HepG2 (cell line): ENCODE data around the gene TASP1. TPM values are rescaled to one million over a fixed set of nuclear protein-coding genes. Genes with fewer than 3 reads are reported as not detected.

ENCODE experiments used
- ARHGAP35 ChIP-seq: sonication (generic); formaldehyde crosslinking; IDR thresholded peaks from 2 replicates; pipeline ENCODE4 v1.9.0; 2022; ENCODE audit warnings: mild to moderate bottlenecking, inconsistent platforms, moderate library complexity, missing genetic modification reagents, borderline replicate concordance
- CBX2 ChIP-seq, 2 experiments: fragments of 200-600 bp in 1 of 2; sonication (generic); formaldehyde crosslinking in 1 of 2; IDR thresholded peaks; 2 replicates each; pipeline versions ENCODE4 v1.7.0 to v1.8.1; 2018 to 2022; ENCODE audit warnings: low read depth in 2 of 2, low read length in 1 of 2, mild to moderate bottlenecking in 1 of 2, missing genetic modification reagents in 1 of 2
- GFI1 ChIP-seq: sonication (generic); formaldehyde crosslinking; IDR thresholded peaks from 2 replicates; pipeline ENCODE4 v1.5.0; 2020; ENCODE audit warnings: missing genetic modification reagents, mild to moderate bottlenecking, borderline replicate concordance
- HNF4A ChIP-seq: sonication (generic); formaldehyde crosslinking; IDR thresholded peaks from 2 replicates; pipeline ENCODE4 v1.4.0; 2020; ENCODE audit warnings: missing genetic modification reagents
- HOMEZ ChIP-seq: IDR thresholded peaks from 2 replicates; pipeline ENCODE4 v1.6.1; 2016; ENCODE audit warnings: low read depth
- JUN ChIP-seq: sonication (generic); formaldehyde crosslinking; IDR thresholded peaks from 2 replicates; pipeline ENCODE4 v1.4.0; 2020; ENCODE audit warnings: mild to moderate bottlenecking, missing genetic modification reagents
- KAT2B ChIP-seq: fragments of 150-350 bp; IDR thresholded peaks from 2 replicates; pipeline ENCODE4 v1.6.1; 2014; ENCODE audit warnings: low read depth, low read length, borderline replicate concordance
- MYPOP ChIP-seq: sonication (generic); formaldehyde crosslinking; IDR thresholded peaks from 2 replicates; pipeline ENCODE4 v1.8.1; 2023; ENCODE audit warnings: mild to moderate bottlenecking, moderate library complexity, missing genetic modification reagents
- NR2F2 ChIP-seq: IDR thresholded peaks from 2 replicates; pipeline ENCODE4 v1.6.1; 2012; ENCODE audit warnings: low read depth, inconsistent platforms, borderline replicate concordance
- PTBP1 ChIP-seq: fragments of 200-400 bp; formaldehyde crosslinking; IDR thresholded peaks from 2 replicates; pipeline ENCODE4 v1.6.1; 2018; ENCODE audit warnings: low read length, low read depth; ENCODE audit not compliant: poor library complexity, severe bottlenecking
- REPIN1 ChIP-seq: sonication (generic); formaldehyde crosslinking; IDR thresholded peaks from 2 replicates; pipeline ENCODE4 v1.8.0; 2022; ENCODE audit warnings: missing genetic modification reagents, low read depth, mild to moderate bottlenecking, borderline replicate concordance
- SRSF9 ChIP-seq: fragments of 200-400 bp; formaldehyde crosslinking; IDR thresholded peaks from 2 replicates; pipeline ENCODE4 v1.6.1; 2018; ENCODE audit warnings: borderline replicate concordance, mild to moderate bottlenecking, low read depth, low read length; ENCODE audit not compliant: insufficient read depth, poor library complexity, severe bottlenecking
- TOE1 ChIP-seq: sonication (generic); formaldehyde crosslinking; IDR thresholded peaks from 2 replicates; pipeline ENCODE4 v1.4.0; 2020; ENCODE audit warnings: mild to moderate bottlenecking, missing genetic modification reagents
- ZBTB37 ChIP-seq: sonication (generic); formaldehyde crosslinking; IDR thresholded peaks from 2 replicates; pipeline ENCODE4 v1.4.0; 2020; ENCODE audit warnings: mild to moderate bottlenecking, missing genetic modification reagents
- ZBTB8A ChIP-seq: sonication (generic); formaldehyde crosslinking; IDR thresholded peaks from 2 replicates; pipeline ENCODE4 v1.4.0; 2020; ENCODE audit warnings: mild to moderate bottlenecking, low read depth, missing genetic modification reagents, borderline replicate concordance
- ZFP82 ChIP-seq: sonication (generic); formaldehyde crosslinking; IDR thresholded peaks from 2 replicates; pipeline ENCODE4 v1.5.1; 2020; ENCODE audit warnings: mild to moderate bottlenecking, missing genetic modification reagents, borderline replicate concordance
- ZMYM4 ChIP-seq: sonication (generic); formaldehyde crosslinking; IDR thresholded peaks from 2 replicates; pipeline ENCODE4 v1.8.1; 2023; ENCODE audit warnings: mild to moderate bottlenecking, missing genetic modification reagents
- ZNF230 ChIP-seq: sonication (generic); formaldehyde crosslinking; IDR thresholded peaks from 2 replicates; pipeline ENCODE4 v1.4.0; 2020; ENCODE audit warnings: mild to moderate bottlenecking, missing genetic modification reagents
- ZNF263 ChIP-seq: sonication (generic); formaldehyde crosslinking; IDR thresholded peaks from 2 replicates; pipeline ENCODE4 v1.4.0; 2020; ENCODE audit warnings: missing genetic modification reagents
- ZNF317 ChIP-seq: sonication (generic); formaldehyde crosslinking; IDR thresholded peaks from 2 replicates; pipeline ENCODE4 v1.5.0; 2020; ENCODE audit warnings: mild to moderate bottlenecking, missing genetic modification reagents
- ZNF354B ChIP-seq: sonication (generic); formaldehyde crosslinking; IDR thresholded peaks from 2 replicates; pipeline ENCODE4 v1.8.0; 2022; ENCODE audit warnings: mild to moderate bottlenecking, missing genetic modification reagents
- ZNF451 ChIP-seq: sonication (generic); formaldehyde crosslinking; IDR thresholded peaks from 2 replicates; pipeline ENCODE4 v1.5.0; 2020; ENCODE audit warnings: mild to moderate bottlenecking, missing genetic modification reagents
- ZSCAN21 ChIP-seq: sonication (generic); formaldehyde crosslinking; IDR thresholded peaks from 2 replicates; pipeline ENCODE4 v1.8.0; 2022; ENCODE audit warnings: mild to moderate bottlenecking, missing genetic modification reagents, moderate library complexity, borderline replicate concordance
- polyA plus RNA-seq, 8 experiments: library from polyadenylated mRNA; depleted of rRNA in 3 of 8; stranded (reverse) in 7 of 8; unstranded in 1 of 8; fragments of >200 nt; fragmentation: Illumina TruSeq in 4 of 8; extraction: Trizol in 4 of 8; gene quantifications; 2 replicates each; pipeline versions ENCODE4 v1.2.1 to v1.2.3, GENCODE V29; 2011 to 2016; ENCODE audit warnings: low read depth in 4 of 8, missing spikeins in 1 of 8, mixed read lengths in 1 of 8; ENCODE audit not compliant: insufficient read depth in 1 of 8
- total RNA-seq, 5 experiments: library from RNA; depleted of rRNA; stranded (reverse); fragments of >200 nt; fragmentation: Illumina TruSeq; extraction: Trizol; gene quantifications; 2 replicates each; pipeline ENCODE4 v1.2.3, GENCODE V29; 2016; ENCODE audit warnings: low read depth in 1 of 5

TASP1 gene
- total and polyA plus RNA-seq, 2 of the 13 experiments (the other 11 are each of a cell fraction or from before 2014, with no cell fraction given), result 10.0 to 25.2 TPM

GRCh38 chr20:13452470-13453124, 186.1 kb downstream of the TASP1 start (continued):
- TF ChIP-seq HOMEZ (peak; percentile 99), REPIN1 (CRISPR knock-in tag) (0 out of 2 replicates have a peak, but pooled peaks have one; percentile 28), ZFP82 (CRISPR knock-in tag) (no peak), ZBTB8A (CRISPR knock-in tag) (no peak), JUN (CRISPR knock-in tag) (0 out of 2 replicates have a peak, but pooled peaks have one; percentile 23), ZNF317 (CRISPR knock-in tag) (0 out of 2 replicates have a peak, but pooled peaks have one; percentile 32), NR2F2 (peak; percentile 15; the same call in 1 of the 2 replicates), ZNF263 (CRISPR knock-in tag) (no peak), GFI1 (CRISPR knock-in tag) (0 out of 2 replicates have a peak, but pooled peaks have one; percentile 32), TOE1 (CRISPR knock-in tag) (no peak), SRSF9 (no peak), ZBTB37 (no peak), ARHGAP35 (CRISPR knock-in tag) (no peak), ZSCAN21 (no peak), ZMYM4 (CRISPR knock-in tag) (peak; percentile 96), ZNF230 (no peak), ZNF354B (no peak), HNF4A (peak; percentile 59), PTBP1 (no peak), KAT2B (no peak), CBX2 (IDR thresholded peaks at IDR 0.05; ENCODE audit: low read depth, low read length) (no peak), CBX2 (CRISPR knock-in tag; IDR thresholded peaks at IDR 0.05; ENCODE audit: low read depth) (no peak), ZNF451 (CRISPR knock-in tag) (no peak), MYPOP (CRISPR knock-in tag) (no peak)
